ENCODE measurements around the gene AGRN. TPM values are rescaled to one million over a fixed set of nuclear protein-coding genes. Genes with fewer than 3 reads are reported as not detected.

AGRN gene
- total RNA-seq, 1 experiment from 2014 or later = 286 TPM

- H3K4me3 Mint-ChIP-seq (ENCODE audit: unreplicated experiment) = no peak overlapping the region
- no peaks in the 10 kb centered on the region for H3K27me3 Mint-ChIP-seq (ENCODE audit: insufficient read depth, unreplicated experiment)
- ChIA-PET POLR2A (no interaction called here), CTCF (interaction anchor here (0.5 to 1.4 kb wide), 2 partner anchors 18 to 46 kb away, joined by 3 read pairs; no protein-coding TSS in a partner anchor)
- no TSS peak for BruUV-seq (replicated peaks)
- DNase-seq (ENCODE audit: unreplicated experiment) = no peak
- H3K4me1 Mint-ChIP-seq (ENCODE audit: insufficient read depth, unreplicated experiment) = no peaks in the 10 kb centered on the region
- no peaks in the 10 kb centered on the region for H3K9me3 Mint-ChIP-seq (ENCODE audit: unreplicated experiment)
- H3K36me3 Mint-ChIP-seq (ENCODE audit: insufficient read depth, unreplicated experiment) = peaks cover 44% of the 10 kb centered on the region
- intact Hi-C loops (cut with micrococcal nuclease) = no loop called here
- no peak overlapping the region for H3K27ac Mint-ChIP-seq (ENCODE audit: low read depth, unreplicated experiment)
- no peak for TF ChIP-seq CTCF (IDR thresholded peaks at IDR 0.05; ENCODE audit: unreplicated experiment)
Measured at GRCh38 chr1:1047963-1048362, 28.0 kb downstream of the AGRN start.

- DNase-seq (ENCODE audit: unreplicated experiment) = no peak
- Mint-ChIP-seq H3K4me1 (ENCODE audit: insufficient read depth, unreplicated experiment) (no peaks in the 10 kb centered on the region), H3K36me3 (ENCODE audit: insufficient read depth, unreplicated experiment) (peaks cover 40% of the 10 kb centered on the region), H3K27me3 (ENCODE audit: insufficient read depth, unreplicated experiment) (no peaks in the 10 kb centered on the region), H3K27ac (ENCODE audit: low read depth, unreplicated experiment) (no peak overlapping the region), H3K4me3 (ENCODE audit: unreplicated experiment) (no peak overlapping the region), H3K9me3 (ENCODE audit: unreplicated experiment) (no peaks in the 10 kb centered on the region)
- TF ChIP-seq CTCF (IDR thresholded peaks at IDR 0.05; ENCODE audit: unreplicated experiment) = no peak
- ChIA-PET POLR2A (no interaction called here), CTCF (interaction anchor here (1.0 to 1.4 kb wide), 2 partner anchors 47 to 264 kb away, joined by 3 to 4 read pairs; no protein-coding TSS in a partner anchor)
- intact Hi-C loops (cut with micrococcal nuclease) = no loop called here
- BruUV-seq (replicated peaks) = no TSS peak
Measured at GRCh38 chr1:1048765-1049164, 28.8 kb downstream of the AGRN start.

- Mint-ChIP-seq H3K4me3 (ENCODE audit: unreplicated experiment) (no peak overlapping the region), H3K36me3 (ENCODE audit: insufficient read depth, unreplicated experiment) (peaks cover 40% of the 10 kb centered on the region), H3K27ac (ENCODE audit: low read depth, unreplicated experiment) (no peak overlapping the region), H3K27me3 (ENCODE audit: insufficient read depth, unreplicated experiment) (no peaks in the 10 kb centered on the region), H3K9me3 (ENCODE audit: unreplicated experiment) (no peaks in the 10 kb centered on the region), H3K4me1 (ENCODE audit: insufficient read depth, unreplicated experiment) (no peaks in the 10 kb centered on the region)
- TF ChIP-seq CTCF (IDR thresholded peaks at IDR 0.05; ENCODE audit: unreplicated experiment) = no peak
- CTCF ChIA-PET = interaction anchor here (1.0 kb wide), 1 partner anchor 264 kb away, joined by 4 read pairs; no protein-coding TSS in a partner anchor
- intact Hi-C loops (cut with micrococcal nuclease) = no loop called here
- BruUV-seq (replicated peaks) = no TSS peak
- POLR2A ChIA-PET = no interaction called here
- DNase-seq (ENCODE audit: unreplicated experiment) = no peak
Measured at GRCh38 chr1:1049318-1050165, 29.6 kb downstream of the AGRN start.

- H3K9me3 Mint-ChIP-seq (ENCODE audit: unreplicated experiment) = no peaks in the 10 kb centered on the region
- H3K4me3 Mint-ChIP-seq (ENCODE audit: unreplicated experiment) = no peak overlapping the region
- BruUV-seq (replicated peaks) = no TSS peak
- POLR2A ChIA-PET = no interaction called here
- H3K4me1 Mint-ChIP-seq (ENCODE audit: insufficient read depth, unreplicated experiment) = no peaks in the 10 kb centered on the region
- CTCF ChIA-PET = interaction anchor here (0.6 to 1.2 kb wide), 2 partner anchors 42 to 66 kb away, joined by 3 to 4 read pairs; no protein-coding TSS in a partner anchor
- intact Hi-C loops (cut with micrococcal nuclease) = no loop called here
- no peak for TF ChIP-seq CTCF (IDR thresholded peaks at IDR 0.05; ENCODE audit: unreplicated experiment)
- H3K27ac Mint-ChIP-seq (ENCODE audit: low read depth, unreplicated experiment) = no peak overlapping the region
- H3K27me3 Mint-ChIP-seq (ENCODE audit: insufficient read depth, unreplicated experiment) = no peaks in the 10 kb centered on the region
- DNase-seq (ENCODE audit: unreplicated experiment) = no peak
- H3K36me3 Mint-ChIP-seq (ENCODE audit: insufficient read depth, unreplicated experiment) = peaks cover 39% of the 10 kb centered on the region
Measured at GRCh38 chr1:1050577-1051052, 30.7 kb downstream of the AGRN start.
